HAP-1 (cell line): ENCODE data around the gene SLC39A7.

Experiments
- DNase-seq, 2 experiments: peaks; one replicate each; pipeline ENCODE4 v3.0.0-alpha.2; 2016 to 2020; ENCODE audit warnings: low spot score in 2 of 2
- H3K27me3 ChIP-seq: fragments of 250-450 bp; sonication (Bioruptor Pico); 2 replicates; pipeline ENCODE4 v1.5.1; 2020; ENCODE audit warnings: low read depth, mild to moderate bottlenecking, moderate library complexity
- H3K36me3 ChIP-seq: fragments of 250-450 bp; sonication (Bioruptor Pico); replicated peaks from 2 replicates; pipeline ENCODE4 v1.5.1; 2020; ENCODE audit warnings: mild to moderate bottlenecking
- H3K4me1 ChIP-seq: fragments of 250-450 bp; sonication (Bioruptor Pico); 2 replicates; pipeline ENCODE4 v1.5.1; 2020; ENCODE audit warnings: mild to moderate bottlenecking
- H3K4me3 ChIP-seq: fragments of 250-450 bp; sonication (Bioruptor Pico); 2 replicates; pipeline ENCODE4 v1.5.1; 2020; ENCODE audit warnings: mild to moderate bottlenecking, moderate library complexity
- H3K9me3 ChIP-seq: fragments of 250-450 bp; sonication (Bioruptor Pico); 2 replicates; pipeline ENCODE4 v1.5.1; 2020; ENCODE audit warnings: mild to moderate bottlenecking, moderate library complexity
- in situ Hi-C: fragments of 300-500 bp; cut with MboI; formaldehyde crosslinking; loops from 3 replicates; pipeline ENCODE4 v1.14.3; 2020; ENCODE audit warnings: low sequenced_read_pairs, inconsistent platforms, mixed read lengths

The SLC39A7 gene

GRCh38 chr6:33201147-33201545, 479 bp downstream of the SLC39A7 start:
- in situ Hi-C loops, result no loop called here
- H3K36me3 ChIP-seq, result peaks cover 39% of the 10 kb centered on the region
- no peaks in the 10 kb centered on the region for H3K9me3 ChIP-seq
- H3K27me3 ChIP-seq, result no peaks in the 10 kb centered on the region
- no peak for DNase-seq
- peaks cover 22% of the 10 kb centered on the region for H3K4me1 ChIP-seq
- H3K4me3 ChIP-seq, result peak overlapping the region; percentile 83

GRCh38 chr6:33201935-33202334, 1.3 kb downstream of the SLC39A7 start:
- in situ Hi-C loops, result no loop called here
- no peaks in the 10 kb centered on the region for H3K27me3 ChIP-seq
- peak overlapping the region; percentile 83 for H3K4me3 ChIP-seq
- peaks cover 30% of the 10 kb centered on the region for H3K4me1 ChIP-seq
- H3K9me3 ChIP-seq, result no peaks in the 10 kb centered on the region
- H3K36me3 ChIP-seq, result peaks cover 31% of the 10 kb centered on the region
- no peak for DNase-seq

GRCh38 chr6:33202799-33203198, 2.1 kb downstream of the SLC39A7 start:
- peaks cover 32% of the 10 kb centered on the region for H3K4me1 ChIP-seq
- no peaks in the 10 kb centered on the region for H3K27me3 ChIP-seq
- no peaks in the 10 kb centered on the region for H3K9me3 ChIP-seq
- in situ Hi-C loops, result no loop called here
- peaks cover 27% of the 10 kb centered on the region for H3K36me3 ChIP-seq
- no peak for DNase-seq
- no peak overlapping the region for H3K4me3 ChIP-seq

- Histone ChIP-seq H3K36me3 (peaks cover 27% of the 10 kb centered on the region), H3K4me1 (peaks cover 32% of the 10 kb centered on the region), H3K9me3 (no peaks in the 10 kb centered on the region), H3K4me3 (peak overlapping the region; percentile 58; the same call in 1 of the 2 replicates), H3K27me3 (no peaks in the 10 kb centered on the region)
- DNase-seq, result no peak
- in situ Hi-C loops, result no loop called here
Observed at GRCh38 chr6:33203443-33204164, 2.9 kb downstream of the SLC39A7 start.

- peak overlapping the region; percentile 58 for H3K4me3 ChIP-seq
- no peak for DNase-seq
- H3K27me3 ChIP-seq, result no peaks in the 10 kb centered on the region
Observed at GRCh38 chr6:33204165-33204414, 3.4 kb downstream of the SLC39A7 start.

GRCh38 chr6:33204415-33205190, 3.9 kb downstream of the SLC39A7 start, which contains the start of gene HSD17B8:
HSD17B8 (plus strand) TSS chr6:33204655; CDS start chr6:33204669, 14 bp downstream.
- Histone ChIP-seq H3K4me1 (peaks cover 34% of the 10 kb centered on the region), H3K36me3 (peaks cover 34% of the 10 kb centered on the region), H3K27me3 (no peaks in the 10 kb centered on the region), H3K4me3 (peak within 1 kb of the TSS; percentile 58), H3K9me3 (no peaks in the 10 kb centered on the region)
- in situ Hi-C loops, result no loop called here
- DNase-seq, result peak; percentile 93 to 98

More at GRCh38 chr6:33204165-33204414, 3.4 kb downstream of the SLC39A7 start:
- Histone ChIP-seq H3K36me3 (peaks cover 29% of the 10 kb centered on the region), H3K4me1 (peaks cover 36% of the 10 kb centered on the region), H3K9me3 (no peaks in the 10 kb centered on the region)
- in situ Hi-C loops, result no loop called here

GRCh38 chr6:33205191-33206026, 4.7 kb downstream of the SLC39A7 start:
- DNase-seq, result peak in 1 of 2 experiments; percentile 44

GRCh38 chr6:33206027-33206863, 5.6 kb downstream of the SLC39A7 start:
- no peak for DNase-seq
- Histone ChIP-seq H3K9me3 (no peaks in the 10 kb centered on the region), H3K4me3 (peak overlapping the region; percentile 93), H3K36me3 (peaks cover 46% of the 10 kb centered on the region), H3K4me1 (peaks cover 34% of the 10 kb centered on the region), H3K27me3 (no peaks in the 10 kb centered on the region)
- in situ Hi-C loops, result no loop called here

More at GRCh38 chr6:33205191-33206026, 4.7 kb downstream of the SLC39A7 start:
- H3K4me1 ChIP-seq, result peaks cover 34% of the 10 kb centered on the region
- no peaks in the 10 kb centered on the region for H3K27me3 ChIP-seq
- H3K36me3 ChIP-seq, result peaks cover 41% of the 10 kb centered on the region
- peak overlapping the region; percentile 58 for H3K4me3 ChIP-seq
- in situ Hi-C loops, result no loop called here
- H3K9me3 ChIP-seq, result no peaks in the 10 kb centered on the region

GRCh38 chr6:33206864-33207551, 6.3 kb downstream of the SLC39A7 start:
- Histone ChIP-seq H3K4me1 (peaks cover 34% of the 10 kb centered on the region), H3K27me3 (no peaks in the 10 kb centered on the region), H3K36me3 (peaks cover 42% of the 10 kb centered on the region), H3K9me3 (no peaks in the 10 kb centered on the region), H3K4me3 (peak overlapping the region; percentile 93)
- peak; percentile 48 to 81 for DNase-seq
- in situ Hi-C loops, result no loop called here

- in situ Hi-C loops, result no loop called here
- no peaks in the 10 kb centered on the region for H3K27me3 ChIP-seq
- no peaks in the 10 kb centered on the region for H3K9me3 ChIP-seq
Observed at GRCh38 chr6:33207552-33208090, 7.0 kb downstream of the SLC39A7 start.

GRCh38 chr6:33208091-33208967, 7.7 kb downstream of the SLC39A7 start, which contains the start of gene RING1:
RING1 (plus strand) TSS chr6:33208500; CDS start chr6:33208823, 323 bp downstream.
- Histone ChIP-seq H3K4me3 (peak within 1 kb of the TSS; percentile 93), H3K27me3 (no peaks in the 10 kb centered on the region), H3K4me1 (peaks cover 41% of the 10 kb centered on the region), H3K36me3 (peaks cover 35% of the 10 kb centered on the region), H3K9me3 (no peaks in the 10 kb centered on the region)
- in situ Hi-C loops, result no loop called here
- peak; percentile 41 to 83 for DNase-seq

More at GRCh38 chr6:33207552-33208090, 7.0 kb downstream of the SLC39A7 start:
- Histone ChIP-seq H3K4me1 (peaks cover 34% of the 10 kb centered on the region), H3K4me3 (peak overlapping the region; percentile 93), H3K36me3 (peaks cover 41% of the 10 kb centered on the region)
- peak; percentile 35 to 75 for DNase-seq
